Measurements from ENCODE around the gene CHD5. TPM values are rescaled to one million over a fixed set of nuclear protein-coding genes. Genes with fewer than 3 reads are reported as not detected.

Gene CHD5
- total RNA-seq, 1 donor from 2014 or later = under 0.01 TPM

- no peak for DNase-seq (ENCODE audit: low read depth in 2 of 2)
These were observed 25.4 kb downstream of the CHD5 start for GRCh38 chr1:6154525-6155319.

GRCh38 chr1:6152882-6153281 is 27.2 kb downstream of the CHD5 start:
- DNase-seq (ENCODE audit: low read depth in 2 of 2) = no peak

GRCh38 chr1:6152181-6152580 is 27.9 kb downstream of the CHD5 start:
- DNase-seq (ENCODE audit: low read depth in 2 of 2) = no peak

- no peak for DNase-seq (ENCODE audit: low read depth in 2 of 2)
These were observed 28.8 kb downstream of the CHD5 start for GRCh38 chr1:6151291-6151822.

GRCh38 chr1:6150006-6150938 is 29.8 kb downstream of the CHD5 start:
- no peak for DNase-seq (ENCODE audit: low read depth in 2 of 2)

GRCh38 chr1:6149597-6149996 is 30.5 kb downstream of the CHD5 start:
- DNase-seq (ENCODE audit: low read depth in 2 of 2) = no peak

GRCh38 chr1:6148497-6149241 is 31.5 kb downstream of the CHD5 start:
- DNase-seq (ENCODE audit: low read depth in 2 of 2) = peak in 1 of 2 donors; percentile 37

- no peak for DNase-seq (ENCODE audit: low read depth in 2 of 2)
These were observed 34.2 kb downstream of the CHD5 start for GRCh38 chr1:6145864-6146410.

- no peak for DNase-seq (ENCODE audit: low read depth in 2 of 2)
These were observed 34.7 kb downstream of the CHD5 start for GRCh38 chr1:6145396-6145750.

- DNase-seq (ENCODE audit: low read depth in 2 of 2) = no peak
These were observed 35.3 kb downstream of the CHD5 start for GRCh38 chr1:6144647-6145395.

- no peak for DNase-seq (ENCODE audit: low read depth in 2 of 2)
These were observed 35.9 kb downstream of the CHD5 start for GRCh38 chr1:6144175-6144574.

- DNase-seq (ENCODE audit: low read depth in 2 of 2) = no peak
These were observed 36.7 kb downstream of the CHD5 start for GRCh38 chr1:6143395-6143794.

GRCh38 chr1:6142734-6143133 is 37.4 kb downstream of the CHD5 start:
- DNase-seq (ENCODE audit: low read depth in 2 of 2) = no peak

GRCh38 chr1:6142036-6142621 is 38.0 kb downstream of the CHD5 start:
- DNase-seq (ENCODE audit: low read depth in 2 of 2) = no peak

- no peak for DNase-seq (ENCODE audit: low read depth in 2 of 2)
These were observed 38.5 kb downstream of the CHD5 start for GRCh38 chr1:6141592-6141991.

- DNase-seq (ENCODE audit: low read depth in 2 of 2) = no peak
These were observed 39.7 kb downstream of the CHD5 start for GRCh38 chr1:6140413-6140812.

GRCh38 chr1:6137758-6138157 is 42.4 kb downstream of the CHD5 start:
- no peak for DNase-seq (ENCODE audit: low read depth in 2 of 2)

- no peak for DNase-seq (ENCODE audit: low read depth in 2 of 2)
These were observed 43.5 kb downstream of the CHD5 start for GRCh38 chr1:6136516-6137220.

GRCh38 chr1:6134741-6135510 is 45.2 kb downstream of the CHD5 start:
- DNase-seq (ENCODE audit: low read depth in 2 of 2) = no peak

Measured in dermis microvascular lymphatic vessel endothelial cell (primary cell).